GM18499 (cell line): Measurements from ENCODE around the gene KCNQ5.
"Not testable (repeated sequence)": the region's sequence is repeated elsewhere in the genome, so short reads cannot be mapped to it uniquely, and the experiment has no call there.

Experiments
- ATAC-seq: cut with Tn5 transposase; IDR thresholded peaks from one replicate; pipeline ENCODE4 v1.9.1; 2021; ENCODE audit warnings: moderate number of reproducible peaks; ENCODE audit not compliant: insufficient read depth, unreplicated experiment

KCNQ5 gene

GRCh38 chr6:73144516-73144915 is 522.7 kb downstream of the KCNQ5 start:
- no peak for ATAC-seq

DNA sequence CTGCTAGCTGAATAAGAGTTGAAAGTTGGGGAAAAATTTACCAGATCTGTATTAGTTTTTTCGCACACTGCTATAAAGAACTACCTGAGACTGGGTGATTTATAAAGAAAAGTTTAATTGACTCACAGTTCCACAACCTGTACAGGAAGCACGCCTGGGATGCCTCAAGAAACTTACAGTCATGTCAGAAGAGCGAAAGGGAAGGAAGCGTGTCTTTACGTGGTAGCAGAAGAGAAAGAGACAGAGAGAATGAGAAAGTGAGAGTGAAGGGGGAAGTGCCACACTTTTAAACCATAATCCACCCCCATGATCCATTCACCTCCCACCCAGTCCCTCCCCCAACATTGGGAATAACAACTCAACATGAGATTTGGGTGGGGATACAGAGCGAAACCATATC is 523.8 kb downstream of the KCNQ5 start:
- peak; percentile 68 for ATAC-seq

DNA sequence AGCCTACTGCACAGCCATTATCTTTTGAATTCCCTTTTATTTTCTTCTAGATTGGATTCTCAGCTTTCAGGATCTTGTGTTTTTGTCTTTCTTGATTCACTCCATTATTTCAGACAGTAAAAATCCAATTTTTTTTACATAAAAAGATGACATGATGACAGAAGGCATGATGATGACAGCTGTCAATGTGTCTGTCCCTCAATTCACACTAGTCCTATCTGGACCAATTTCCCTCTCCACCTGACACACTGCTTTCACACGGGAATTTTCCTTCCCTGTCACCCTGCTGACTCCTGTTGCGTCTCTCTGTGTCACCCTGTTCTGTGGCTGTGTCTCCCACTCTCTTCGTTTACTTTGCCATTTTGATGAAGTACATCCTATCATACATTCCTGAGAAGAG is 529.9 kb downstream of the KCNQ5 start:
- ATAC-seq, result no peak

- no peak for ATAC-seq
Measured at GRCh38 chr6:73152556-73152955, 530.7 kb downstream of the KCNQ5 start.

GRCh38 chr6:73152966-73153757 is 531.3 kb downstream of the KCNQ5 start:
- no peak for ATAC-seq

DNA sequence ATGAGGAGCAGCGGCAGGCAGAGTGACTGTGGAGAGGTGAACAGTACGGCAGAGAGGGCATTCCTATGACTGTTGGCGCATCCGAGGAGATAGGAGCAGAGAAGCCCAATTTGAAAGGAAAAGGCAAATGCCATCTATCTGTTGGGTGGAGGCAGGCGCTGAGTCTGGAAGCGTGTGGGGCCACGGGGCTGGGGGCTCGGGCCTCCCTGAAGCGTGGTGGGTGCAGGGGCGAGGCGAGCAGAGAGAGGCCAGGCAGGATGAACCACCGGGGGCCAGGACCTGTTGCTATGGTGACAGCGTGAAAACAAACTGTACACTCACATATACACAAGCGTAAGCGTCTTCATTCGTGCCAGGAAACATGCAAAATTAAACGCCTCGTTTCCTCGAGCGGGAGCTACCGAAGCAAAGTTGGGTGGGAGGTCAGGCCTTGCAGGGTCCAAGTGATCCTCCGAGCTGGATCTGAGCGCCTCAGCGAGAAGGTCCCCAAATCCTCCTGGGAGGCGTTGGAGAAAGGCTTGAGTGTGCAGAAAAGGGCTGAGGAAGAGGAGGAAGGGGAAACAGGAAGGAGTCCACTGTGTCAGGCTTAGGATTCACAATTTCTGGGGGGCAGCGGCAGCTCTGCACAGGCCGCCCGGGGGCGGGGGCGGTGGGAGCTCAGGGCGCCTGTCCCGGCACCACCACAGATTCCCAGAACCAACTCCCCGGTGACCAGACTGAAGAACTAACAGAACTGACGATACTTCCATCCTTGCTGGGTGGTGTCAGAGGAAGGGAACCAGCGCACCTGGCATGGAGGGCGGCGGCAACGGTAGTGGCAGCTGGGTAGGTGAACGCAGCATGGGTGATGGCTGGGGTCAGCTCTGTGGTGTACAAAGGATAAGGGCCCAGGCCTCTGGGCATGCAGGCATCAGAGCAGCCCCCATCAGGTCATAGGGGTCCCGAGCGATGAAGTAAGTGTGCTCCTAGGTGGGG is 535.2 kb downstream of the KCNQ5 start:
- no peak for ATAC-seq

DNA sequence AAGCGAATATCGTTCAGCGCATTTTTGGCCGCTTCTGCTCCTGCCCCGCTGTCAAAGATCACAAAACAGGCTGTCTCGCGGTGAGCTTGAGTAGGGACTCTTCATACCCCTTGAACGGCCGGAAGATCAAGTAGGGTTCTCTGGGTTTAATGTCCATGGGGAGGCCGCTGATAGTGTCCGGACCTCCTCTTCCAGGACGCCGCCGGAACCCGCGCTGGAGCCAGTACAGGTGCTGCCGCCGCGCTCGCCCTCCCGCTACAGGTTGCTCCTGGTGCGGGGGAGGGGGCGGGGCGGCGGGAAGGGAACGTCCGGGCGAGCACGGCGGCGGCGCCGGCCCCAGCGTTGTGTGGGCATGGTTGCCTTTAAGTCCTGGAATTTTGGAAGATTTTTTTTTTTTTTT is 536.0 kb downstream of the KCNQ5 start:
- ATAC-seq, result no peak

- no peak for ATAC-seq
Measured at GRCh38 chr6:73169111-73169510, 547.2 kb downstream of the KCNQ5 start.

GRCh38 chr6:73169633-73170032 is 547.8 kb downstream of the KCNQ5 start:
- ATAC-seq, result no peak

- ATAC-seq, result no peak
Measured at GRCh38 chr6:73174646-73175045, 552.8 kb downstream of the KCNQ5 start.

DNA sequence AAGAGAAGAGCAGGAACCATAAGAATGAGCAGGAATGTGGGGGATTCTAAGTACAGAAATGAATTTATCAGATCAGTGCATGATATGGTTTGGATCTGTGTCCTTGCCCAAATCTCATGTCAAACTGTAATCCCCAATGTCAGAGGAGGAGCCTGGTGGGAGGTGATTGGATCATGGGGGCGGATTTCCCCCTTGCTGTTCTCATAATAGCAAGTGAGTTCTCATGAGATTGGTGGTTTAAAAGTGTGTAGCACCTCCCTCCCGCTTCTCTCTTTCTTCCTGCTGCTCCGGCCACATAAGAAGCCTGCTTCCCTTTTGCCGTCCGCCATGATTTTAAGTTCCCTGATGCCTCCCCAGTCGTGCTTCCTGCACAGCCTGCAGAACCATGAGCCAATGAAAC is 554.2 kb downstream of the KCNQ5 start:
- ATAC-seq, result no peak

- ATAC-seq, result peak; percentile 44
Measured at GRCh38 chr6:73177221-73177944, 555.5 kb downstream of the KCNQ5 start.

DNA sequence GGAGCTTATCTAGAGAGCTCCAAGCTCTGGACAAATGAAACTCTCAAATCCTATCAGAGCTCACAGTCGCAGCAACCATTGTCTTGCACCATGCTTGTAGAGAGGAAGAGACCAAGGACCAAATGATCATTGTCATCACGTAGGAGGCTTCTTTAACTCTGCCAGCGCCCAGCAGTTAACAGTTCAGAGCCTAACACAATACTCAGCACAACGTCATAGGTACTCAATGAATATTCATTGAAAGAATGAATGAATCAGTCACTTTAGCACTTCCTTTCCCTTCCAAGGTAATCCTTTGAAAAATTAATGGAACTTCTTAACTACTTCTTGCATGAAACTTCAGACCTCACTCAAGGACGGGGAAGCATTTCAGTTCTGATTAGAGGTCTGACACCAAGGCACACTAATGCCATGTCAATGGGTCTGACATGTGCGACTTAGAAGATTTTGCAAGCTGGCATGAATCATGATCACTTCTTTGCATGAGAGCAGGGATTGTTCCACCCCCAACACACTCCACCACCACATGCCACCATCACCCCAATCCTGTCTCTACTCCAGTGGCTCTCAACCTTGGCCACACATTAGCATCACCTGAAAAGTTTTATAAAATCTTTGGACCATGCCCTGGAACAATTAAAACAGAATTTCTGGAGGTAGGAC is 558.3 kb downstream of the KCNQ5 start:
- no peak for ATAC-seq

DNA sequence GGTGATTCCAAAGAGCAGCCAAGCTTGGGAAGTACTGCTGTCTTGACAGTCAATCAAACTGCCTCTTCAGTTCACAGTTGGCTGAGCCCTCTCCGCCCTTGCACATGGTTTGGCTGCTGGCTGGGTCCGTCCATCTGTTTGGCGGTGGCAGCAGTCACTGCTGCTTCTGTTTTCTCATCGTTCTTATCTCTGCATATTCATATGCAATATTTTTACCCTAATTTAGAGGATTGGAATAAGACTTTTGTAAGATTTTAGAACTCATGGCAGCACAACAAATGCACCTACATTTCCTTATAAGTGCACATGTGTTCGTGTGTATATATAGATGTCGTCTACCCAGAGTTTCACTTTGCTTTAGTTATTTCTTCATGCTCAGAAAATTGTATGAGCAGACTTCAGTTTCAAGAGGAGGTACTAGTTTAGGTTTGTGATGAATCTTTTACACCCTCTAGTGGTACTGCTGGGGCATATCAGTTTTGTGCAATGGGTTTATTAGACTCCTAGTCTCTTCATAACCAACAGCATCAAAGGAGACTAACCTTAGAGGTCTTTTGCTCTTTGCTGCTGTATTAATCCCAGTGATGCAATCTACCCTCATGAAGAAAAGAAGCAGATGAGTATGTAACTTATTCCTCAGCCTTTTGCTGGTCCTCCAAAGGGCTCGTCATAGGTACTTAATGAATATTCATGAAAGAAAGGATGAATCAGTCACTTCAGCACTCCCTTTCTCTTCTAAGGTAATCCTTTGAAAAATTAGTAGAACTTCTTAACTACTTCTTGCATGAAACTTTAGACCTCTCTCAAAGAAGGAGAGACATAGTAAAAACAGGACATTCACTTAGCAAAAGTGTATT is 559.1 kb downstream of the KCNQ5 start:
- peak; percentile 79 for ATAC-seq

GRCh38 chr6:73182021-73182607 is 560.2 kb downstream of the KCNQ5 start:
- ATAC-seq, result no peak

DNA sequence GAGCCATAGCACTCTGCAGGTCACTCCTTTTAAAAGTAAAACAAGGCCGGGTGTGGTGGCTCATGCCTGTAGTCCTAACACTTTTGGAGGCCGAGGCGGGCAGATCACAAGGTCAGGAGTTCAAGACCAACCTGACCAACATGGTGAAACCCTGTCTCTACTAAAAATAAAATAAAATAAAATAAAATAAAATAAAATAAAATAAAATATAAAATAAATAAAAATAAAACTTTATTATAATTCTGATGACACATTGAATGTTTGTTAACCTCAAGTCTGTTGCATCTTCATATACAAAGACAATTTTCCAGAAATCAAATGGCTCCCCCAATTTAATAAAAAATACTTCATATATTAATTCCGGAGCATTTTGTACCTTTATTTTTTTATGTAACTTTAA is 571.4 kb downstream of the KCNQ5 start:
- not testable (repeated sequence) for ATAC-seq

DNA sequence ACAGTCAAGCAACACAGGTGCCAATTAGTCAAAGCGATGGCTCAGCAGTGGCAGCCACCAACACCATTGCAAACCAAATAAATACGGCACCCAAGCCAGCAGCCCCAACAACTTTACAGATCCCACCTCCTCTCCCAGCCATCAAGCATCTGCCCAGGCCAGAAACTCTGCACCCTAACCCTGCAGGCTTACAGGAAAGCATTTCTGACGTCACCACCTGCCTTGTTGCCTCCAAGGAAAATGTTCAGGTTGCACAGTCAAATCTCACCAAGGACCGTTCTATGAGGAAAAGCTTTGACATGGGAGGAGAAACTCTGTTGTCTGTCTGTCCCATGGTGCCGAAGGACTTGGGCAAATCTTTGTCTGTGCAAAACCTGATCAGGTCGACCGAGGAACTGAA is 572.9 kb downstream of the KCNQ5 start:
- no peak for ATAC-seq

DNA sequence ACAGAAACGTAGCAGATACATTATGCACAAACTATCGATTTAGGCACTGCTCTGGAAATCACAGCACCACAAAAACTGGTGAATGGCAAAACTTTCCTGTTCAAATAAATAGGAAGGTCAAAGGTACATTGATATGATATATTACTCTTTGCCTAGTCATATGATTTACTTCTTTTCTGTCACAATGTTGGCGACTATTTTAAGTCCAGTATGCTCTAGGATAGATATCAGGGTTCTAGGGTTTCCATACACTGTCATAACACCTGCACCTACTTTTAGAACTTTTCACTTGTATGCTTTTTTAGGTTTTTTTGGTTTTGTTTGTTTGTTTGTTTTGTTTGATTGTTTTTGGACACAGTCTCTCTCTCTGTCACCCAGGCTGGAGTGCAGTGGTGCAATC is 578.4 kb downstream of the KCNQ5 start:
- no peak for ATAC-seq

- ATAC-seq, result no peak
Measured at GRCh38 chr6:73200735-73201134, 578.9 kb downstream of the KCNQ5 start.
